ENCODE data around the gene IL20. TPM values are rescaled to one million over a fixed set of nuclear protein-coding genes. Genes with fewer than 3 reads are reported as not detected.

The IL20 gene
- total and polyA plus RNA-seq, 2 of the 8 experiments (the other 6 are each of a cell fraction or from before 2014, with no cell fraction given), result not detected

DNA sequence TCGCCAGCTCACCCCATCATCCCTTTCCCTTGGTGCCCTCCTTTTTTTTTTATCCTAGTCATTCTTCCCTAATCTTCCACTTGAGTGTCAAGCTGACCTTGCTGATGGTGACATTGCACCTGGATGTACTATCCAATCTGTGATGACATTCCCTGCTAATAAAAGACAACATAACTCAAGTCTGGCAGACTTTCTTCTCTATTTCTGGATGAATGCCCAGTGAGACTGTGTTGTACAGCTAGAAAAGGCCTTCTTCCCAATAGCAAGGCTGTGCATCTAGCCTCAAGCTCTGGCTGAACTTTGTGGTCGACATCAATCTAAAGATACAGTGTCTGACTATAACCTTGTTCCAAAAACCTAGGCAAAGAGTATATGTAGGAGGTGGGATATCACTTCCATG lies 38.3 kb downstream of the IL20 start (continued):
- TF ChIP-seq SP2 (IDR thresholded peaks at IDR 0.05; ENCODE audit: low read length) (no peak), KDM1A (IDR thresholded peaks at IDR 0.05; ENCODE audit: borderline replicate concordance, low read length) (no peak), CBX5 (IDR thresholded peaks at IDR 0.05; ENCODE audit: low read depth, low read length) (no peak)

All from H1 (cell line).